CD4-positive, alpha-beta T cell treated with Interleukin-17A for 4 hours (primary cell): ENCODE measurements around the gene LHFPL3.

Experiments used
- DNase-seq: peaks from one replicate; pipeline ENCODE4 v3.0.0-alpha.2; 2020; ENCODE audit warnings: mixed read lengths

LHFPL3 gene

GRCh38 chr7:104723001-104723400, 394.6 kb downstream of the LHFPL3 start:
- no peak for DNase-seq

GRCh38 chr7:104758504-104758903, 430.1 kb downstream of the LHFPL3 start:
- no peak for DNase-seq

GRCh38 chr7:104761892-104762291, 433.5 kb downstream of the LHFPL3 start:
- DNase-seq: no peak

GRCh38 chr7:104767113-104767512, 438.7 kb downstream of the LHFPL3 start:
- DNase-seq: no peak

GRCh38 chr7:104767826-104768536, 439.6 kb downstream of the LHFPL3 start:
- DNase-seq: no peak

- DNase-seq: no peak
Measured at GRCh38 chr7:104772405-104773345, 444.3 kb downstream of the LHFPL3 start.

- DNase-seq: no peak
Measured at GRCh38 chr7:104773796-104774195, 445.4 kb downstream of the LHFPL3 start.

- no peak for DNase-seq
Measured at GRCh38 chr7:104775531-104775930, 447.1 kb downstream of the LHFPL3 start.

GRCh38 chr7:104777301-104777800, 448.9 kb downstream of the LHFPL3 start:
- no peak for DNase-seq

- no peak for DNase-seq
Measured at GRCh38 chr7:104779888-104780287, 451.5 kb downstream of the LHFPL3 start.

GRCh38 chr7:104784686-104785085, 456.3 kb downstream of the LHFPL3 start:
- DNase-seq: no peak

GRCh38 chr7:104789780-104790179, 461.4 kb downstream of the LHFPL3 start:
- no peak for DNase-seq

GRCh38 chr7:104790440-104790839, 462.0 kb downstream of the LHFPL3 start:
- DNase-seq: no peak

GRCh38 chr7:104791080-104791479, 462.7 kb downstream of the LHFPL3 start:
- DNase-seq: no peak

- DNase-seq: no peak
Measured at GRCh38 chr7:104793066-104793465, 464.7 kb downstream of the LHFPL3 start.

- no peak for DNase-seq
Measured at GRCh38 chr7:104794154-104794553, 465.8 kb downstream of the LHFPL3 start.

GRCh38 chr7:104794589-104794988, 466.2 kb downstream of the LHFPL3 start:
- no peak for DNase-seq

GRCh38 chr7:104795086-104795485, 466.7 kb downstream of the LHFPL3 start:
- no peak for DNase-seq

- DNase-seq: no peak
Measured at GRCh38 chr7:104795616-104796398, 467.4 kb downstream of the LHFPL3 start.

- DNase-seq: no peak
Measured at GRCh38 chr7:104800307-104800706, 471.9 kb downstream of the LHFPL3 start.

- no peak for DNase-seq
Measured at GRCh38 chr7:104801022-104801421, 472.6 kb downstream of the LHFPL3 start.

- DNase-seq: no peak
Measured at GRCh38 chr7:104803931-104804330, 475.5 kb downstream of the LHFPL3 start.

GRCh38 chr7:104804696-104805095, 476.3 kb downstream of the LHFPL3 start:
- DNase-seq: no peak
